Measurements from ENCODE around the gene CDH4.

DNA sequence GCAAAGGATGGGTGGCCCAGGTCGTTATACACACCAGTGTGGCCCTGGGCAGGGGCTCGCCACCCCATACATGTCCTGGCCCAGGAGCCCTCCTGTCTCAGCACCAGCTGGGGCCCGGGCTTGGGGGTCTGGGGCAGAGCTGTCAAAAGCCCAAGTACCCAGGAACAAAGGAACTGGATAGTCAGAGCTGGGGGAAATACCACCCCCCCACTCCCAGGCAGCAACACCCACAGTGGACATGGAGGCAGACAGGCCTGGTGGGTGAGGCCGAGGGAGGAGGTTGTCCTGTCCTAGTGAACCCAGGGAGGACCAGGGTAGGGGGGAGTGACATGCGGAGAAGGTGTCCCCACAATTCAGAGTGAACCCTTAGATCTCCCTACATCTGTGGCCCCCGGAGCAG is 406.5 kb downstream of the CDH4 start:
- TF ChIP-seq, protein P1, sequence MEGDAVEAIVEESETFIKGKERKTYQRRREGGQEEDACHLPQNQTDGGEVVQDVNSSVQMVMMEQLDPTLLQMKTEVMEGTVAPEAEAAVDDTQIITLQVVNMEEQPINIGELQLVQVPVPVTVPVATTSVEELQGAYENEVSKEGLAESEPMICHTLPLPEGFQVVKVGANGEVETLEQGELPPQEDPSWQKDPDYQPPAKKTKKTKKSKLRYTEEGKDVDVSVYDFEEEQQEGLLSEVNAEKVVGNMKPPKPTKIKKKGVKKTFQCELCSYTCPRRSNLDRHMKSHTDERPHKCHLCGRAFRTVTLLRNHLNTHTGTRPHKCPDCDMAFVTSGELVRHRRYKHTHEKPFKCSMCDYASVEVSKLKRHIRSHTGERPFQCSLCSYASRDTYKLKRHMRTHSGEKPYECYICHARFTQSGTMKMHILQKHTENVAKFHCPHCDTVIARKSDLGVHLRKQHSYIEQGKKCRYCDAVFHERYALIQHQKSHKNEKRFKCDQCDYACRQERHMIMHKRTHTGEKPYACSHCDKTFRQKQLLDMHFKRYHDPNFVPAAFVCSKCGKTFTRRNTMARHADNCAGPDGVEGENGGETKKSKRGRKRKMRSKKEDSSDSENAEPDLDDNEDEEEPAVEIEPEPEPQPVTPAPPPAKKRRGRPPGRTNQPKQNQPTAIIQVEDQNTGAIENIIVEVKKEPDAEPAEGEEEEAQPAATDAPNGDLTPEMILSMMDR (IDR thresholded peaks at IDR 0.05; ENCODE audit: borderline replicate concordance, extremely low read depth, low read length, poor library complexity, severe bottlenecking): no peak
- no peak for TF ChIP-seq EZH2 (IDR thresholded peaks at IDR 0.05; ENCODE audit: borderline replicate concordance, low read depth, low read length, severe bottlenecking)
